Sigmoid colon (tissue), 7 donors: Measurements from ENCODE around the gene PCNT. TPM values are rescaled to one million over a fixed set of nuclear protein-coding genes. Genes with fewer than 3 reads are reported as not detected.

Source experiments
- DNase-seq: peaks from one replicate; pipeline ENCODE4 v3.0.0-alpha.2; 2019
- H3K27ac ChIP-seq, 4 donors: fragments of 200-600 bp; sonication (generic); one replicate each; pipeline ENCODE4 v1.5.1; 2016 to 2019; ENCODE audit warnings: mild to moderate bottlenecking in 1 of 4
- H3K27me3 ChIP-seq, 3 donors: fragments of 200-600 bp; sonication (generic); one replicate each; pipeline ENCODE4 v1.5.1; 2019; ENCODE audit warnings: mild to moderate bottlenecking in 1 of 3
- H3K36me3 ChIP-seq, 4 donors: fragments of 200-600 bp; sonication (generic); one replicate each; pipeline ENCODE4 v1.5.1; 2016 to 2019
- H3K4me1 ChIP-seq, 4 donors: fragments of 200-600 bp; sonication (generic); one replicate each; pipeline ENCODE4 v1.5.1; 2017 to 2019
- H3K4me3 ChIP-seq, 4 donors: fragments of 200-600 bp; sonication (generic); one replicate each; pipeline ENCODE4 v1.5.1; 2017 to 2019; ENCODE audit warnings: mild to moderate bottlenecking in 2 of 4, moderate library complexity in 1 of 4
- H3K9me3 ChIP-seq, 4 donors: fragments of 200-600 bp in 3 of 4; sonication (generic) in 3 of 4; one replicate each; pipeline versions ENCODE4 v1.5.1 to v1.6.1; 2013 to 2019
- CTCF ChIP-seq, 4 experiments: fragments of 450-650 bp in 3 of 4; fragments of 200-600 bp in 1 of 4; IDR thresholded peaks; one replicate each; pipeline ENCODE4 v1.5.1; 2016 to 2019; ENCODE audit warnings: antibody characterized with exemption in 4 of 4, mild to moderate bottlenecking in 3 of 4, moderate library complexity in 2 of 4
- EP300 ChIP-seq, 4 donors: sonication (generic); formaldehyde crosslinking; IDR thresholded peaks; one replicate each; pipeline ENCODE4 v1.6.1; 2017; ENCODE audit warnings: antibody characterized with exemption in 4 of 4
- POLR2A ChIP-seq, 2 donors: fragments of 450-650 bp; IDR thresholded peaks; one replicate each; pipeline ENCODE4 v1.6.1; 2016; ENCODE audit warnings: antibody characterized with exemption in 2 of 2, mild to moderate bottlenecking in 2 of 2, moderate library complexity in 2 of 2
- POLR2AphosphoS5 ChIP-seq, 4 donors: sonication (generic); formaldehyde crosslinking; IDR thresholded peaks; one replicate each; pipeline ENCODE4 v1.6.1; 2017; ENCODE audit warnings: antibody characterized with exemption in 4 of 4
- WGBS, 2 donors: extraction: QIAGEN DNeasy Blood & Tissue Kit; methylation state at CpG; one replicate each; pipeline ENCODE4 v1.1.7; 2013; 5-methylcytosine and 5-hydroxymethylcytosine counted together
- intact Hi-C: fragments of 100-400 bp; cut with DNase I; formaldehyde crosslinking; loops from one replicate; pipeline ENCODE4 v1.15.1; 2023
- polyA plus RNA-seq, 3 donors: library from polyadenylated mRNA; stranded (reverse); fragments of 200-250 nt; gene quantifications; one replicate each; pipeline ENCODE4 v1.2.3, GENCODE V29; 2013
- total RNA-seq, 4 donors: library from RNA; depleted of rRNA; stranded (reverse); fragments of >200 nt; gene quantifications; one replicate each; pipeline ENCODE4 v1.1.0, GENCODE V29; 2016
- donor health status: healthy with polysubstance abuse.
- donor health status: Bipolar disorder and iron deficiency.
- donor health status: healthy.

PCNT gene
- total and polyA plus RNA-seq, 7 donors: 6.0 to 49.6 (median 18.5) TPM

GRCh38 chr21:46361935-46362334 lies 38.0 kb downstream of the PCNT start:
- TF ChIP-seq POLR2A (IDR thresholded peaks at IDR 0.05) (no peak), CTCF (IDR thresholded peaks at IDR 0.05) (no peak), EP300 (IDR thresholded peaks at IDR 0.05) (no peak), POLR2AphosphoS5 (IDR thresholded peaks at IDR 0.05) (no peak)
- WGBS, 2 donors: 83 to 88% methylated on average over 10 of the region's 10 CpGs
- H3K4me3 ChIP-seq: no peak overlapping the region
- no peaks in the 10 kb centered on the region for H3K4me1 ChIP-seq
- H3K9me3 ChIP-seq: no peaks in the 10 kb centered on the region
- H3K27ac ChIP-seq: no peak overlapping the region
- peaks cover 6 to 81% (median 38%) of the 10 kb centered on the region in 4 donors for H3K36me3 ChIP-seq
- intact Hi-C loops: no loop called here
- DNase-seq: no peak
- no peaks in the 10 kb centered on the region for H3K27me3 ChIP-seq

- H3K27ac ChIP-seq: no peak overlapping the region
Measured at GRCh38 chr21:46362946-46363345, 39.0 kb downstream of the PCNT start.

GRCh38 chr21:46363698-46364097 lies 39.7 kb downstream of the PCNT start:
- DNase-seq: no peak
- no peaks in the 10 kb centered on the region for H3K4me1 ChIP-seq
- WGBS, 2 donors: 93 to 94% methylated on average over 16 of the region's 16 CpGs
- no peak for TF ChIP-seq EP300 (IDR thresholded peaks at IDR 0.05)
- TF ChIP-seq CTCF (IDR thresholded peaks at IDR 0.05): no peak
- TF ChIP-seq POLR2AphosphoS5 (IDR thresholded peaks at IDR 0.05): no peak
- TF ChIP-seq POLR2A (IDR thresholded peaks at IDR 0.05): no peak
- H3K27ac ChIP-seq: no peak overlapping the region
- H3K4me3 ChIP-seq: no peak overlapping the region
- no peaks in the 10 kb centered on the region for H3K9me3 ChIP-seq
- intact Hi-C loops: no loop called here
- H3K27me3 ChIP-seq: no peaks in the 10 kb centered on the region
- peaks cover 9 to 73% (median 36%) of the 10 kb centered on the region in 4 donors for H3K36me3 ChIP-seq

More at GRCh38 chr21:46362946-46363345, 39.0 kb downstream of the PCNT start:
- H3K36me3 ChIP-seq: peaks cover 9 to 81% (median 37%) of the 10 kb centered on the region in 4 donors
- no peak for DNase-seq
- no peak overlapping the region for H3K4me3 ChIP-seq
- H3K9me3 ChIP-seq: no peaks in the 10 kb centered on the region
- H3K4me1 ChIP-seq: no peaks in the 10 kb centered on the region
- intact Hi-C loops: no loop called here
- 93 to 94% methylated on average over 15 of the region's 15 CpGs for WGBS, 2 donors
- H3K27me3 ChIP-seq: no peaks in the 10 kb centered on the region
- TF ChIP-seq CTCF (IDR thresholded peaks at IDR 0.05) (no peak), EP300 (IDR thresholded peaks at IDR 0.05) (no peak), POLR2A (IDR thresholded peaks at IDR 0.05) (no peak), POLR2AphosphoS5 (IDR thresholded peaks at IDR 0.05) (no peak)

- peaks cover 9 to 57% (median 35%) of the 10 kb centered on the region in 4 donors for H3K36me3 ChIP-seq
Measured at GRCh38 chr21:46366091-46366490, 42.1 kb downstream of the PCNT start.

More at GRCh38 chr21:46366091-46366490, 42.1 kb downstream of the PCNT start:
- no peak overlapping the region for H3K4me3 ChIP-seq
- H3K27ac ChIP-seq: no peak overlapping the region
- no peaks in the 10 kb centered on the region for H3K9me3 ChIP-seq
- no peaks in the 10 kb centered on the region for H3K4me1 ChIP-seq
- no peak for DNase-seq
- 96 to 97% methylated on average over 11 of the region's 11 CpGs for WGBS, 2 donors
- TF ChIP-seq POLR2A (IDR thresholded peaks at IDR 0.05) (no peak), EP300 (IDR thresholded peaks at IDR 0.05) (no peak), CTCF (IDR thresholded peaks at IDR 0.05) (no peak), POLR2AphosphoS5 (IDR thresholded peaks at IDR 0.05) (no peak)
- no peaks in the 10 kb centered on the region for H3K27me3 ChIP-seq
- intact Hi-C loops: no loop called here
